ENCODE data around the gene ATF4.
A peak's percentile ranks its signal among the peaks of the same experiment; 100 is the strongest.

- TF ChIP-seq CTCF (IDR thresholded peaks at IDR 0.05; ENCODE audit: insufficient read depth, low read length, poor library complexity, severe bottlenecking) (peak; percentile 83), EZH2phosphoT487 (conservative IDR thresholded peaks at IDR 0.05; ENCODE audit: low read length) (no peak)
Measured at GRCh38 chr22:39496131-39496838, 24.1 kb upstream of the ATF4 start.

Measured in SU-DHL-6 (cell line).